GM18951 (cell line): Measurements from ENCODE around the gene PSMC3IP.

Experiments used
- POLR2A ChIP-seq: IDR thresholded peaks from 4 replicates; pipeline ENCODE4 v1.6.1; 2011; ENCODE audit warnings: mild to moderate bottlenecking; ENCODE audit not compliant: insufficient read length, insufficient read depth; ENCODE audit errors: extremely low read depth
- in situ Hi-C: fragments of 300-500 bp; cut with MboI; formaldehyde crosslinking; loops from one replicate; pipeline ENCODE4 v1.12.0; 2022; ENCODE audit warnings: low sequenced_read_pairs, mixed read lengths, inconsistent platforms; ENCODE audit not compliant: unreplicated experiment

PSMC3IP gene

GRCh38 chr17:42574463-42574862, 3.1 kb downstream of the PSMC3IP start:
- no peak for TF ChIP-seq POLR2A
- in situ Hi-C loops: loop anchor here (5.0 kb wide), 1 partner anchor 98 kb away; no protein-coding TSS in a partner anchor

GRCh38 chr17:42573095-42573494, 4.4 kb downstream of the PSMC3IP start:
- in situ Hi-C loops: loop anchor here (5.0 kb wide), 1 partner anchor 99 kb away; no protein-coding TSS in a partner anchor
- TF ChIP-seq POLR2A: no peak

- in situ Hi-C loops: loop anchor here (5.0 kb wide), 1 partner anchor 101 kb away; no protein-coding TSS in a partner anchor
- TF ChIP-seq POLR2A: no peak
Observed at GRCh38 chr17:42571435-42572225, 5.9 kb downstream of the PSMC3IP start.

GRCh38 chr17:42568341-42569111, 9.0 kb downstream of the PSMC3IP start:
- in situ Hi-C loops: no loop called here
- TF ChIP-seq POLR2A: no peak

GRCh38 chr17:42566883-42567573, 10.5 kb downstream of the PSMC3IP start, which contains the start of gene MLX:
Gene MLX, plus strand, starts transcription at chr17:42567100. Its CDS starts 25 bp downstream, at chr17:42567125.
- peak; percentile 81 for TF ChIP-seq POLR2A

GRCh38 chr17:42566215-42566882, 11.2 kb downstream of the PSMC3IP start:
- TF ChIP-seq POLR2A: no peak
- in situ Hi-C loops: no loop called here

More at GRCh38 chr17:42566883-42567573, 10.5 kb downstream of the PSMC3IP start, which contains the start of gene MLX:
- in situ Hi-C loops: no loop called here

GRCh38 chr17:42565523-42566214, 11.9 kb downstream of the PSMC3IP start:
- TF ChIP-seq POLR2A: no peak
- in situ Hi-C loops: no loop called here

- in situ Hi-C loops: no loop called here
- TF ChIP-seq POLR2A: no peak
Observed at GRCh38 chr17:42564815-42565522, 12.6 kb downstream of the PSMC3IP start.

- in situ Hi-C loops: no loop called here
- TF ChIP-seq POLR2A: no peak
Observed at GRCh38 chr17:42563950-42564349, 13.6 kb downstream of the PSMC3IP start.

- no peak for TF ChIP-seq POLR2A
- in situ Hi-C loops: no loop called here
Observed at GRCh38 chr17:42563543-42563942, 14.0 kb downstream of the PSMC3IP start.

- TF ChIP-seq POLR2A: no peak
- in situ Hi-C loops: no loop called here
Observed at GRCh38 chr17:42563143-42563509, 14.4 kb downstream of the PSMC3IP start.
